MM.1S (cell line): ENCODE data around the gene SUPT3H.
"Not testable (repeated sequence)": the region's sequence is repeated elsewhere in the genome, so short reads cannot be mapped to it uniquely, and the experiment has no call there.

Experiments
- DNase-seq: peaks from one replicate; pipeline ENCODE4 v3.0.0-alpha.2; 2015
- H2AFZ ChIP-seq: fragments of 300-600 bp; sonication (generic); 2 replicates; pipeline ENCODE4 v1.6.0; 2016; ENCODE audit warnings: antibody characterized with exemption, low read length
- H3F3A ChIP-seq: fragments of 300-600 bp; sonication (generic); 2 replicates; pipeline ENCODE4 v1.6.1; 2016; ENCODE audit warnings: mild to moderate bottlenecking, antibody characterized with exemption, low read length, moderate library complexity, mixed read lengths; ENCODE audit not compliant: insufficient read depth
- H3K27ac ChIP-seq: fragments of 300-600 bp; sonication (generic); 2 replicates; pipeline ENCODE4 v1.5.1; 2016; ENCODE audit warnings: mild to moderate bottlenecking, low read length
- H3K27me3 ChIP-seq: fragments of 300-600 bp; sonication (generic); replicated peaks from 2 replicates; pipeline ENCODE4 v1.6.0; 2016; ENCODE audit warnings: low read length; ENCODE audit not compliant: insufficient read depth
- H3K36me3 ChIP-seq: fragments of 300-600 bp; sonication (generic); replicated peaks from 2 replicates; pipeline ENCODE4 v1.6.1; 2016; ENCODE audit warnings: mild to moderate bottlenecking, low read length, mixed read lengths; ENCODE audit not compliant: insufficient read depth
- H3K4me1 ChIP-seq: fragments of 300-600 bp; sonication (generic); 2 replicates; pipeline ENCODE4 v1.6.1; 2016; ENCODE audit warnings: low read length, mixed read lengths
- H3K4me2 ChIP-seq: fragments of 300-600 bp; sonication (generic); 2 replicates; pipeline ENCODE4 v1.6.0; 2016; ENCODE audit warnings: low read depth, low read length
- H3K4me3 ChIP-seq: fragments of 300-600 bp; sonication (generic); 2 replicates; pipeline ENCODE4 v1.5.1; 2016; ENCODE audit warnings: low read length, mixed read lengths
- H3K79me2 ChIP-seq: fragments of 300-600 bp; sonication (generic); 2 replicates; pipeline ENCODE4 v1.6.1; 2016; ENCODE audit warnings: mixed run types, low read length, mixed read lengths
- H3K9ac ChIP-seq: fragments of 300-600 bp; sonication (generic); 2 replicates; pipeline ENCODE4 v1.6.1; 2016; ENCODE audit warnings: low read length, mixed read lengths
- H3K9me2 ChIP-seq: fragments of 300-600 bp; sonication (generic); replicated peaks from 2 replicates; pipeline ENCODE4 v1.6.1; 2016; ENCODE audit warnings: mild to moderate bottlenecking, low read length, mixed read lengths; ENCODE audit not compliant: insufficient read depth
- H3K9me3 ChIP-seq: fragments of 300-600 bp; sonication (generic); replicated peaks from 2 replicates; pipeline ENCODE4 v1.6.1; 2016; ENCODE audit warnings: mild to moderate bottlenecking, low read length, mixed read lengths; ENCODE audit not compliant: insufficient read depth
- H4K20me1 ChIP-seq: fragments of 300-600 bp; sonication (generic); 2 replicates; pipeline ENCODE4 v1.6.1; 2016; ENCODE audit warnings: mild to moderate bottlenecking, low read length, moderate library complexity, mixed read lengths; ENCODE audit not compliant: insufficient read depth
- EZH2 ChIP-seq: fragments of 300-600 bp; sonication (generic); optimal IDR thresholded peaks from 2 replicates; pipeline ENCODE3; 2017; ENCODE audit warnings: low read depth, mild to moderate bottlenecking, antibody characterized with exemption, low read length, mixed read lengths
- EZH2phosphoT487 ChIP-seq: fragments of 300-600 bp; sonication (generic); IDR thresholded peaks from 2 replicates; pipeline ENCODE4 v1.6.1; 2018; ENCODE audit warnings: antibody characterized with exemption, low read length
- TF ChIP-seq, protein P1 (sequence below): fragments of 300-600 bp; sonication (generic); IDR thresholded peaks from 2 replicates; pipeline ENCODE4 v1.5.1; 2016; ENCODE audit warnings: antibody characterized with exemption, low read length, mixed read lengths

SUPT3H gene

DNA sequence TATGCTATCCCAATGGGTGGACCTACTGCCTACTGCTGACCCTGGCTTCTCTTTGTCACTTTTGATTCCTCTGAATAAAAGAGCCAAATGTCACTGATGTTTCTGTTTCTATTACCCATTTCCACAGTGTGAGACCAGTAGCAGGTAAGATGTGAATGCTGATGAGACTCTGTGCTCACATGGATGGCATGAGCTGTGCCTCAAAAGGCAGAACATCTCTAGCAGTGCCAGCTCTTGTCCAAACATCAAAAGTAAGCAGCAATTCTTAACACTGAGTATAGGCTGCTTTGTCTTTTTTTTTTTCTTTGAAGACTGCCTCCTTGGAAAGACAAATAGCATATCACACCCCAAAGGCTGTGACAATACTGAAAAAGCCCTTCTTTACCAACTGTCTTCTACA is 508.8 kb downstream of the SUPT3H start:
- H3K9ac ChIP-seq = no peak overlapping the region
- no peaks in the 10 kb centered on the region for H3K27me3 ChIP-seq
- TF ChIP-seq EZH2phosphoT487 = no peak
- TF ChIP-seq EZH2 = no peak
- TF ChIP-seq, protein P1, sequence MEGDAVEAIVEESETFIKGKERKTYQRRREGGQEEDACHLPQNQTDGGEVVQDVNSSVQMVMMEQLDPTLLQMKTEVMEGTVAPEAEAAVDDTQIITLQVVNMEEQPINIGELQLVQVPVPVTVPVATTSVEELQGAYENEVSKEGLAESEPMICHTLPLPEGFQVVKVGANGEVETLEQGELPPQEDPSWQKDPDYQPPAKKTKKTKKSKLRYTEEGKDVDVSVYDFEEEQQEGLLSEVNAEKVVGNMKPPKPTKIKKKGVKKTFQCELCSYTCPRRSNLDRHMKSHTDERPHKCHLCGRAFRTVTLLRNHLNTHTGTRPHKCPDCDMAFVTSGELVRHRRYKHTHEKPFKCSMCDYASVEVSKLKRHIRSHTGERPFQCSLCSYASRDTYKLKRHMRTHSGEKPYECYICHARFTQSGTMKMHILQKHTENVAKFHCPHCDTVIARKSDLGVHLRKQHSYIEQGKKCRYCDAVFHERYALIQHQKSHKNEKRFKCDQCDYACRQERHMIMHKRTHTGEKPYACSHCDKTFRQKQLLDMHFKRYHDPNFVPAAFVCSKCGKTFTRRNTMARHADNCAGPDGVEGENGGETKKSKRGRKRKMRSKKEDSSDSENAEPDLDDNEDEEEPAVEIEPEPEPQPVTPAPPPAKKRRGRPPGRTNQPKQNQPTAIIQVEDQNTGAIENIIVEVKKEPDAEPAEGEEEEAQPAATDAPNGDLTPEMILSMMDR = no peak
- no peaks in the 10 kb centered on the region for H3K79me2 ChIP-seq
- no peak overlapping the region for H2AFZ ChIP-seq
- no peak for DNase-seq
- H3F3A ChIP-seq = no peaks in the 10 kb centered on the region
- H3K4me1 ChIP-seq = no peaks in the 10 kb centered on the region
- no peak overlapping the region for H3K4me2 ChIP-seq
- no peaks in the 10 kb centered on the region for H3K36me3 ChIP-seq
- no peaks in the 10 kb centered on the region for H3K9me2 ChIP-seq
- H3K9me3 ChIP-seq = no peaks in the 10 kb centered on the region
- H4K20me1 ChIP-seq = no peaks in the 10 kb centered on the region
- H3K27ac ChIP-seq = no peak overlapping the region
- no peak overlapping the region for H3K4me3 ChIP-seq

DNA sequence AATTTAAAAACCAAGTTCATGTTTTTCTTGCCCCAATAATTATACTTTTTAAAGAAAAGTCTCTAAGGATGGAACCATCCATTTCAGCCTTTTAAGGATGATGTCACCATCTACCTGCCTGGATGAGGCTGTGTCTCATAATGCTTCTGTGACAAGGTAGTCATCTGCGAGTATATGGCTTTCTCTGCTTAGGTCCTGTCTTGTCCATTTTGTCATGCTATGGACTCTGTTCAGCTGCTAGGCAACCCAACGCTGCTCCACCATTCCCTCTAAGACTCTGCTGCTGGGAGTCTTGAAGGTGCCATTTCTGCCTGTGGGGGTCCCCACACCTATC is 509.4 kb downstream of the SUPT3H start:
- no peaks in the 10 kb centered on the region for H3K36me3 ChIP-seq
- no peaks in the 10 kb centered on the region for H3K9me3 ChIP-seq
- DNase-seq = no peak
- H3K4me3 ChIP-seq = no peak overlapping the region
- H3K79me2 ChIP-seq = no peaks in the 10 kb centered on the region
- H3K27ac ChIP-seq = no peak overlapping the region
- no peak overlapping the region for H3K4me2 ChIP-seq
- no peaks in the 10 kb centered on the region for H3K9me2 ChIP-seq
- TF ChIP-seq, protein P1 = no peak
- TF ChIP-seq EZH2 (no peak), EZH2phosphoT487 (no peak)
- H3K4me1 ChIP-seq = no peaks in the 10 kb centered on the region
- H3F3A ChIP-seq = no peaks in the 10 kb centered on the region
- no peak overlapping the region for H3K9ac ChIP-seq
- no peak overlapping the region for H2AFZ ChIP-seq
- no peaks in the 10 kb centered on the region for H4K20me1 ChIP-seq
- H3K27me3 ChIP-seq = no peaks in the 10 kb centered on the region

DNA sequence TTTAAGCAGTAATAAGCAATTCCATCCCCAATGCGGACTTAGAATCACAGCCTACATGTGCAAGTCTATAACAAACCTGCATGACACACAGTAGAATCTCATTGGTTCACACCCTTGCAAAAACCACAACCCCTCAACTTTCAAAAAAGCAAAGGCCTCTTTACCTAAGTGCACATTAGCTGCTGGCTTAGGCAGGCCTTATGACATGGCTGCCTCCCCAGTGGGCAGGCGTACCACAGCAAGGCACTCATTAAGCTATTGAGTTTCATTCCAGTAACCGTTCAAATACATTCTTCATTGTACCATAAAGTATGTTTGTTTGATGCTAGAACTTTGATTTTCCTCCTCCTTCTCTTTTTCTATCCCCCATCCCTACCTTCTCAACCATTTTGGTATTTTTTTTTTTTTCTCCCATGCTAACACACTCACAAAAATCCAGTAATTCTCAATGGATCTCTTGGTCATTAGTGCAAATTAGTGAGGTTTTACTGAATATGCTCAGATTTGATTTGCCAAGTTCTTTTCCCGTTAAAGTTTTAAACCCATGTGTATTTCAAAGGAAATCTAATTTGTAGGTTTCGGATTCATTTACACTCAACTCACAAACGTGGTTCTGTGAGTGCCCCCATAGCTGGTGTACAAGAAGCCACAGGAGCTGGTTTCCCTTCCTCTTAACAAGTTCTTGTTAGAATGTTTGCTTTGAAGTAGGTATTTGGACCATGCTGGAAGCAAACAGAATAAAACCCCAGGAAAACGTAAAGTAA is 510.0 kb downstream of the SUPT3H start:
- no peak for DNase-seq
- no peak overlapping the region for H3K27ac ChIP-seq
- H3K9me2 ChIP-seq = no peaks in the 10 kb centered on the region
- H4K20me1 ChIP-seq = no peaks in the 10 kb centered on the region
- H3F3A ChIP-seq = no peaks in the 10 kb centered on the region
- no peaks in the 10 kb centered on the region for H3K79me2 ChIP-seq
- no peak overlapping the region for H3K4me3 ChIP-seq
- no peak overlapping the region for H3K9ac ChIP-seq
- H3K4me1 ChIP-seq = no peaks in the 10 kb centered on the region
- H2AFZ ChIP-seq = no peak overlapping the region
- no peaks in the 10 kb centered on the region for H3K9me3 ChIP-seq
- no peaks in the 10 kb centered on the region for H3K36me3 ChIP-seq
- H3K27me3 ChIP-seq = no peaks in the 10 kb centered on the region
- TF ChIP-seq EZH2phosphoT487 (no peak), EZH2 (no peak)
- TF ChIP-seq, protein P1 = no peak
- H3K4me2 ChIP-seq = no peak overlapping the region

DNA sequence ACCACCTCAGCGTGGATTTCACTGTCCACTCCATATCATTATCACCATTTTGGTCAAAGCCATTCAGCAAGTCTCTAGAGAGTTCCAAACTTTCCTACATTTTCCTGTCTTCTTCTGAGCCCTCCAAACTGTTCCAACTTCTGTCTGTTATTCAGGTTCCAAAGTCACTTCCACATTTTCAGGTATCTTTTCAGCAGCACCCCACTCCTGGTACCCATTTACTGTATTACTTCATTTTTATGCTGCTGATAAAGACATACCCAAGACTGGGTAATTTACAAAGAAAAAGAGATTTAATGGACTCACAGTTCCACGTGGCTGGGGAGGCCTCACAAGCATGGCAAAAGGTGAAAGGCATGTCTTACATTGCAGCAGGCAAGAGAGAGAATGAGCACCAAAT is 512.5 kb downstream of the SUPT3H start:
- not testable (repeated sequence) for H3K27me3 ChIP-seq, H3K27ac ChIP-seq, H3K9me2 ChIP-seq, H3K36me3 ChIP-seq, H3K4me2 ChIP-seq, H3F3A ChIP-seq, H3K9ac ChIP-seq, H4K20me1 ChIP-seq, H3K4me3 ChIP-seq, H2AFZ ChIP-seq, H3K4me1 ChIP-seq, DNase-seq, H3K79me2 ChIP-seq, H3K9me3 ChIP-seq
